Vagina (tissue), 2 donors: ENCODE data around the gene GUCD1. TPM values are rescaled to one million over a fixed set of nuclear protein-coding genes. Genes with fewer than 3 reads are reported as not detected.

Source experiments
- DNase-seq, 2 donors: peaks; one replicate each; pipeline ENCODE4 v3.0.0-alpha.2; 2017; ENCODE audit errors: extremely low spot score in 2 of 2
- H3K27ac ChIP-seq: fragments of 200-600 bp; sonication (generic); one replicate; pipeline ENCODE4 v1.5.1; 2019
- H3K27me3 ChIP-seq: fragments of 200-600 bp; sonication (generic); one replicate; pipeline ENCODE4 v1.5.1; 2019
- H3K36me3 ChIP-seq, 2 donors: fragments of 200-600 bp; sonication (generic); one replicate each; pipeline ENCODE4 v1.5.1; 2017 to 2019
- H3K4me1 ChIP-seq: fragments of 200-600 bp; sonication (generic); one replicate; pipeline ENCODE4 v1.5.1; 2019
- H3K4me3 ChIP-seq, 2 donors: fragments of 200-600 bp; sonication (generic); 1 replicate in 1 of 2; 2 replicates in 1 of 2; pipeline ENCODE4 v1.5.1; 2016 to 2019
- H3K9me3 ChIP-seq: fragments of 200-600 bp; sonication (generic); one replicate; pipeline ENCODE4 v1.5.1; 2019
- CTCF ChIP-seq, 3 experiments: fragments of 450-650 bp in 2 of 3; fragments of 200-600 bp in 1 of 3; sonication (generic) in 1 of 3; IDR thresholded peaks; one replicate each; pipeline ENCODE4 v1.5.1; 2017 to 2019; ENCODE audit warnings: antibody characterized with exemption in 3 of 3, mild to moderate bottlenecking in 2 of 3, moderate library complexity in 2 of 3
- POLR2A ChIP-seq, 2 donors: fragments of 450-650 bp; IDR thresholded peaks; one replicate each; pipeline ENCODE4 v1.6.1; 2017; ENCODE audit warnings: antibody characterized with exemption in 2 of 2, mild to moderate bottlenecking in 2 of 2, moderate library complexity in 2 of 2
- POLR2AphosphoS5 ChIP-seq, 2 donors: sonication (generic); formaldehyde crosslinking; IDR thresholded peaks; one replicate each; pipeline ENCODE4 v1.9.0; 2017; ENCODE audit warnings: antibody characterized with exemption in 2 of 2, mild to moderate bottlenecking in 2 of 2, low read depth in 1 of 2; ENCODE audit not compliant: insufficient read depth in 1 of 2
- intact Hi-C: fragments of 100-400 bp; cut with DNase I; formaldehyde crosslinking; loops from one replicate; pipeline ENCODE4 v1.15.1; 2023
- total RNA-seq: library from RNA; depleted of rRNA; stranded (reverse); fragments of >200 nt; gene quantifications from one replicate; pipeline ENCODE4 v1.2.3, GENCODE V29; 2016

Gene GUCD1
- total RNA-seq, 1 donor from 2014 or later, result 81.8 TPM

- no peak for DNase-seq
- Histone ChIP-seq H3K27ac (no peak overlapping the region), H3K27me3 (no peaks in the 10 kb centered on the region), H3K36me3 (peaks cover 0 to 24% of the 10 kb centered on the region in 2 donors), H3K4me1 (peaks cover 40% of the 10 kb centered on the region), H3K4me3 (no peak overlapping the region), H3K9me3 (no peaks in the 10 kb centered on the region)
- intact Hi-C loops, result no loop called here
- TF ChIP-seq CTCF (IDR thresholded peaks at IDR 0.05) (no peak), POLR2A (IDR thresholded peaks at IDR 0.05) (no peak), POLR2AphosphoS5 (IDR thresholded peaks at IDR 0.05; ENCODE audit: insufficient read depth in 1 of 2, low read depth in 1 of 2) (no peak)
Measured at GRCh38 chr22:24550028-24550901, 4.7 kb downstream of the GUCD1 start.

GRCh38 chr22:24548812-24549211, 6.1 kb downstream of the GUCD1 start:
- TF ChIP-seq POLR2A (IDR thresholded peaks at IDR 0.05) (no peak), CTCF (IDR thresholded peaks at IDR 0.05) (no peak), POLR2AphosphoS5 (IDR thresholded peaks at IDR 0.05; ENCODE audit: insufficient read depth in 1 of 2, low read depth in 1 of 2) (no peak)
- Histone ChIP-seq H3K9me3 (no peaks in the 10 kb centered on the region), H3K36me3 (peaks cover 0 to 31% of the 10 kb centered on the region in 2 donors), H3K27me3 (no peaks in the 10 kb centered on the region), H3K4me1 (peaks cover 48% of the 10 kb centered on the region), H3K4me3 (no peak overlapping the region), H3K27ac (no peak overlapping the region)
- no peak for DNase-seq
- intact Hi-C loops, result no loop called here

DNA sequence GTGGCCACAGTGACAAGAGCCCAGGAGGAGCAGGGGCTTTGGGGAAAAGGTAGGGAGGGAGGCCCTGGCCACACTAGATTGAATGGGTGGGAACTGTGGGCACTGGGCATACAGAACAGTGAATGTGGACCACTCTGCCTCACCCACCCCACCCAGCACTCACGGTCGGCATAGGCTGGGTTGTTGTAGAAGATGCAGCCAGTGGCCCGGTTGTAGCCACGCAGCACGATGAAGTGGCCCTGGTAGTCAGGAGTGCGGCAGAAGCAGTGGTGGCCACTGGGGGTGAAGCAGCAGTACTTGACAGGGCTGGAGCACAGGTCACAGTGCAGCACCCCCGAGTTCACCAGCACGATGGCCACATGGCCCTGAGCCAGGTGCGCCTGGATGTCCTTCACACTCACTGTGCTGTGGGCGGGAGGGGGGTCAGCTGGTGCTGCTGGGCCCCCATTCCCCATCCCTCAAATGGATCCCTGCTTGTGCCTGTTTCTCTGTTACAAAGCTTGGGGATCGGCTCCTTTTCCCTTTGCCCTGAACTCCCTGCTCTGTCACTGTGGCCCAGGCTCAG, 11.2 kb downstream of the GUCD1 start:
- Histone ChIP-seq H3K27me3 (no peaks in the 10 kb centered on the region), H3K36me3 (peaks cover 0 to 69% of the 10 kb centered on the region in 2 donors), H3K4me3 (no peak overlapping the region), H3K4me1 (peaks cover 17% of the 10 kb centered on the region), H3K9me3 (no peaks in the 10 kb centered on the region), H3K27ac (no peak overlapping the region)
- no peak for TF ChIP-seq CTCF (IDR thresholded peaks at IDR 0.05)
- no peak for TF ChIP-seq POLR2AphosphoS5 (IDR thresholded peaks at IDR 0.05; ENCODE audit: insufficient read depth in 1 of 2, low read depth in 1 of 2)
- TF ChIP-seq POLR2A (IDR thresholded peaks at IDR 0.05), result no peak
- intact Hi-C loops, result no loop called here
- no peak for DNase-seq

DNA sequence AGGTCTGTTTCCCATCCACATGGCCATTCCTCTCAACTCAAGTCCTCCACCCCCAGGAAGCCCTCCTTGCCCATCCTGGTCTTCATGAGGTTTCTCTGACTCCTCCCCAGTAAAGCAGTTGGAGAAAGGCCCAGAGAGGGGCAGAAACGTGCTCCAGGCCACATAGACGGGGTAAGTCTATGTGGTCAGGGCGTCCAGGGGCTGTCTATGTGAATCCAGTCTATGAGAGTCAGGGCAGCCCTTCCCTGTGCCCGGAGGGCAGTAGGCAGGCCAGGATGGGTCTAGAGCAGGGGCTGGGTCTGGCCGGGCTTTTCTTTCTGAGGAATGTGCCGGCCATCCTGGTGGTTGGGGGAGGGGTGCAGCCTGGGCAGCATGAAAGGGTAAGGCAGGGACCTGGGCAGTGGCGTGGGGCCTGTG, 11.7 kb downstream of the GUCD1 start:
- no peak overlapping the region for H3K27ac ChIP-seq
- intact Hi-C loops, result no loop called here
- H3K9me3 ChIP-seq, result no peaks in the 10 kb centered on the region
- peaks cover 0 to 65% of the 10 kb centered on the region in 2 donors for H3K36me3 ChIP-seq
- DNase-seq, result no peak
- peaks cover 17% of the 10 kb centered on the region for H3K4me1 ChIP-seq
- TF ChIP-seq POLR2AphosphoS5 (IDR thresholded peaks at IDR 0.05; ENCODE audit: insufficient read depth in 1 of 2, low read depth in 1 of 2) (no peak), CTCF (IDR thresholded peaks at IDR 0.05) (no peak), POLR2A (IDR thresholded peaks at IDR 0.05) (no peak)
- H3K27me3 ChIP-seq, result no peaks in the 10 kb centered on the region
- H3K4me3 ChIP-seq, result no peak overlapping the region

DNA sequence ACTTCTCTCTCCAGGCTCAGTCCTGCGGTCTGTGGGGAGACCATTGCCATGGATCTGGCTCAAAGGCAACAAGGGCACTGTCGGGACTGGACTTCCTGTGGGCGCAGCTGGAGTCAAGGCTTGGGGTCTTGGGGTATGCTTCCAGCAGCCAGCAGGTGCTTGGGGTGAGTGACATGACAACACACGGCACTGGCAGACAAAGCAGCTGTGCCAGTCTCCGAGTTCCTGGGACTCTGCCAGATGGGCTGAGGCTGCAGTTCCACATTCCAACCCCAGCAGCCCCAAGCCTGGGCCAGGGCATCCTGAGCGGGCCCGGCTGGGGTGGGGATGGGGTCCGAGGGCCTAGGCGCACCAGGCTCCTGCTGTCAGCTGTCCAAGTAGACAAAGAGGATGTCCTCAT, 12.3 kb downstream of the GUCD1 start:
- intact Hi-C loops, result no loop called here
- Histone ChIP-seq H3K4me1 (peaks cover 17% of the 10 kb centered on the region), H3K9me3 (no peaks in the 10 kb centered on the region), H3K36me3 (peaks cover 0 to 59% of the 10 kb centered on the region in 2 donors), H3K4me3 (no peak overlapping the region), H3K27ac (no peak overlapping the region), H3K27me3 (no peaks in the 10 kb centered on the region)
- no peak for DNase-seq
- TF ChIP-seq POLR2AphosphoS5 (IDR thresholded peaks at IDR 0.05; ENCODE audit: insufficient read depth in 1 of 2, low read depth in 1 of 2) (no peak), CTCF (IDR thresholded peaks at IDR 0.05) (no peak), POLR2A (IDR thresholded peaks at IDR 0.05) (no peak)
